BLaER1 (cell line): ENCODE measurements around the gene TMOD1.
"Not testable (repeated sequence)": the region's sequence is repeated elsewhere in the genome, so short reads cannot be mapped to it uniquely, and the experiment has no call there.

ENCODE experiments used
- H3K27ac ChIP-seq: shearing (Covaris generic); formaldehyde crosslinking; 2 replicates; pipeline ENCODE4 v1.8.1; 2022
- H3K27me3 ChIP-seq: shearing (Covaris generic); formaldehyde crosslinking; 2 replicates; pipeline ENCODE4 v1.8.1; 2022
- H3K36me3 ChIP-seq: shearing (Covaris generic); formaldehyde crosslinking; 2 replicates; pipeline ENCODE4 v1.8.1; 2022
- H3K4me1 ChIP-seq: shearing (Covaris generic); formaldehyde crosslinking; 2 replicates; pipeline ENCODE4 v1.8.1; 2022
- H3K4me2 ChIP-seq: shearing (Covaris generic); formaldehyde crosslinking; 2 replicates; pipeline ENCODE4 v1.8.1; 2022
- H3K4me3 ChIP-seq: shearing (Covaris generic); formaldehyde crosslinking; 2 replicates; pipeline ENCODE4 v1.8.1; 2022
- H3K9ac ChIP-seq: shearing (Covaris generic); formaldehyde crosslinking; 2 replicates; pipeline ENCODE4 v1.8.1; 2022
- H3K9me3 ChIP-seq: shearing (Covaris generic); formaldehyde crosslinking; 2 replicates; pipeline ENCODE4 v1.8.1; 2022
- H4K20me1 ChIP-seq: shearing (Covaris generic); formaldehyde crosslinking; 2 replicates; pipeline ENCODE4 v1.8.1; 2022
- Cebpa-rat ChIP-seq: shearing (Covaris generic); IDR thresholded peaks from 2 replicates; pipeline ENCODE4 v1.8.1; 2022

Gene TMOD1

GRCh38 chr9:97475059-97475458, 26.4 kb upstream of the TMOD1 start:
- H3K27ac ChIP-seq, result no peak overlapping the region
- no peak overlapping the region for H3K4me2 ChIP-seq
- H3K36me3 ChIP-seq, result peaks cover 23% of the 10 kb centered on the region; the same call in 1 of the 2 replicates
- H3K27me3 ChIP-seq, result no peaks in the 10 kb centered on the region
- H3K4me3 ChIP-seq, result no peak overlapping the region
- H3K9ac ChIP-seq, result no peak overlapping the region
- no peaks in the 10 kb centered on the region for H4K20me1 ChIP-seq
- no peak for TF ChIP-seq Cebpa-rat
- no peaks in the 10 kb centered on the region for H3K4me1 ChIP-seq
- H3K9me3 ChIP-seq, result no peaks in the 10 kb centered on the region

GRCh38 chr9:97478301-97478981, 23.0 kb upstream of the TMOD1 start:
- Histone ChIP-seq H3K4me1 (no peaks in the 10 kb centered on the region), H3K27ac (no peak overlapping the region)

GRCh38 chr9:97479496-97480159, 21.8 kb upstream of the TMOD1 start:
- H4K20me1 ChIP-seq, result no peaks in the 10 kb centered on the region
- no peaks in the 10 kb centered on the region for H3K27me3 ChIP-seq
- no peak for TF ChIP-seq Cebpa-rat
- H3K9me3 ChIP-seq, result peaks cover 11% of the 10 kb centered on the region
- H3K9ac ChIP-seq, result no peak overlapping the region
- peaks cover 23% of the 10 kb centered on the region for H3K36me3 ChIP-seq
- H3K4me1 ChIP-seq, result no peaks in the 10 kb centered on the region
- H3K4me2 ChIP-seq, result no peak overlapping the region
- H3K27ac ChIP-seq, result no peak overlapping the region
- no peak overlapping the region for H3K4me3 ChIP-seq

More at GRCh38 chr9:97478301-97478981, 23.0 kb upstream of the TMOD1 start:
- Histone ChIP-seq H3K36me3 (peaks cover 34% of the 10 kb centered on the region), H3K9ac (no peak overlapping the region), H3K9me3 (peaks cover 11% of the 10 kb centered on the region), H3K4me3 (no peak overlapping the region), H3K27me3 (no peaks in the 10 kb centered on the region), H3K4me2 (no peak overlapping the region), H4K20me1 (no peaks in the 10 kb centered on the region)
- TF ChIP-seq Cebpa-rat, result no peak

GRCh38 chr9:97480174-97480573, 21.3 kb upstream of the TMOD1 start:
- no peak overlapping the region for H3K27ac ChIP-seq
- H3K4me3 ChIP-seq, result no peak overlapping the region
- peaks cover 11% of the 10 kb centered on the region for H3K9me3 ChIP-seq
- no peak for TF ChIP-seq Cebpa-rat
- no peaks in the 10 kb centered on the region for H4K20me1 ChIP-seq
- no peaks in the 10 kb centered on the region for H3K27me3 ChIP-seq
- no peak overlapping the region for H3K9ac ChIP-seq
- peaks cover 17% of the 10 kb centered on the region for H3K36me3 ChIP-seq
- H3K4me1 ChIP-seq, result no peaks in the 10 kb centered on the region
- no peak overlapping the region for H3K4me2 ChIP-seq

GRCh38 chr9:97480749-97481148, 20.7 kb upstream of the TMOD1 start:
- peaks cover 17% of the 10 kb centered on the region for H3K36me3 ChIP-seq
- no peak for TF ChIP-seq Cebpa-rat
- H3K9me3 ChIP-seq, result peaks cover 11% of the 10 kb centered on the region

GRCh38 chr9:97484134-97484533, 17.3 kb upstream of the TMOD1 start:
- no peak for TF ChIP-seq Cebpa-rat

More at GRCh38 chr9:97480749-97481148, 20.7 kb upstream of the TMOD1 start:
- Histone ChIP-seq H3K27ac (no peak overlapping the region), H3K27me3 (no peaks in the 10 kb centered on the region), H3K4me3 (no peak overlapping the region), H3K4me1 (no peaks in the 10 kb centered on the region), H3K4me2 (no peak overlapping the region), H4K20me1 (no peaks in the 10 kb centered on the region), H3K9ac (no peak overlapping the region)

GRCh38 chr9:97487107-97487506, 14.4 kb upstream of the TMOD1 start:
- H3K9me3 ChIP-seq, result peaks cover 23% of the 10 kb centered on the region
- H3K4me2 ChIP-seq, result no peak overlapping the region
- H3K4me1 ChIP-seq, result no peaks in the 10 kb centered on the region
- H4K20me1 ChIP-seq, result no peaks in the 10 kb centered on the region
- H3K36me3 ChIP-seq, result peaks cover 22% of the 10 kb centered on the region
- no peak overlapping the region for H3K4me3 ChIP-seq
- H3K27me3 ChIP-seq, result no peaks in the 10 kb centered on the region
- no peak for TF ChIP-seq Cebpa-rat
- no peak overlapping the region for H3K27ac ChIP-seq
- no peak overlapping the region for H3K9ac ChIP-seq

More at GRCh38 chr9:97484134-97484533, 17.3 kb upstream of the TMOD1 start:
- Histone ChIP-seq H3K27me3 (no peaks in the 10 kb centered on the region), H3K4me1 (no peaks in the 10 kb centered on the region), H3K4me3 (no peak overlapping the region), H4K20me1 (no peaks in the 10 kb centered on the region), H3K9ac (no peak overlapping the region), H3K4me2 (no peak overlapping the region), H3K9me3 (peaks cover 25% of the 10 kb centered on the region), H3K27ac (no peak overlapping the region), H3K36me3 (peaks cover 29% of the 10 kb centered on the region)

GRCh38 chr9:97487861-97488260, 13.6 kb upstream of the TMOD1 start:
- no peaks in the 10 kb centered on the region for H3K4me1 ChIP-seq
- peaks cover 17% of the 10 kb centered on the region for H3K9me3 ChIP-seq
- no peaks in the 10 kb centered on the region for H3K27me3 ChIP-seq
- H3K4me2 ChIP-seq, result no peak overlapping the region
- TF ChIP-seq Cebpa-rat, result no peak
- H3K27ac ChIP-seq, result no peak overlapping the region
- no peak overlapping the region for H3K4me3 ChIP-seq
- H3K36me3 ChIP-seq, result peaks cover 17% of the 10 kb centered on the region
- H4K20me1 ChIP-seq, result no peaks in the 10 kb centered on the region
- no peak overlapping the region for H3K9ac ChIP-seq

- peaks cover 20% of the 10 kb centered on the region for H3K36me3 ChIP-seq
- TF ChIP-seq Cebpa-rat, result no peak
- no peak overlapping the region for H3K4me2 ChIP-seq
- no peaks in the 10 kb centered on the region for H3K27me3 ChIP-seq
- no peak overlapping the region for H3K4me3 ChIP-seq
- H3K4me1 ChIP-seq, result no peaks in the 10 kb centered on the region
- peaks cover 14% of the 10 kb centered on the region for H3K9me3 ChIP-seq
- H3K27ac ChIP-seq, result no peak overlapping the region
- no peaks in the 10 kb centered on the region for H4K20me1 ChIP-seq
- H3K9ac ChIP-seq, result no peak overlapping the region
Measured at GRCh38 chr9:97491216-97491999, 10.1 kb upstream of the TMOD1 start.

GRCh38 chr9:97497558-97498375, 3.7 kb upstream of the TMOD1 start:
- H3K9ac ChIP-seq, H3K4me2 ChIP-seq, H3K4me3 ChIP-seq, H3K27ac ChIP-seq: not testable (repeated sequence)
- Histone ChIP-seq H4K20me1 (peaks cover 12% of the 10 kb centered on the region), H3K4me1 (peaks cover 10% of the 10 kb centered on the region), H3K36me3 (peaks cover 13% of the 10 kb centered on the region), H3K27me3 (peaks cover 39% of the 10 kb centered on the region), H3K9me3 (peaks cover 18% of the 10 kb centered on the region)

GRCh38 chr9:97498846-97499245, 2.6 kb upstream of the TMOD1 start:
- not testable (repeated sequence) for H3K9ac ChIP-seq, H3K27ac ChIP-seq, H3K4me2 ChIP-seq, H3K4me3 ChIP-seq
- Histone ChIP-seq H3K36me3 (peaks cover 10% of the 10 kb centered on the region), H3K9me3 (peaks cover 21% of the 10 kb centered on the region), H3K27me3 (peaks cover 50% of the 10 kb centered on the region), H3K4me1 (peaks cover 10% of the 10 kb centered on the region), H4K20me1 (peaks cover 17% of the 10 kb centered on the region)
